Smooth muscle cell (in vitro differentiated cells): ENCODE measurements around the gene CEND1. TPM values are rescaled to one million over a fixed set of nuclear protein-coding genes. Genes with fewer than 3 reads are reported as not detected.

Experiments
- DNase-seq: peaks from one replicate; lab custom pipeline; 2025; ENCODE audit not compliant: unreplicated experiment; lab: John Stamatoyannopoulos, UW
- H2AFZ ChIP-seq: fragments of 200-600 bp; sonication (generic); 2 replicates; pipeline ENCODE4 v1.6.0; 2016; ENCODE audit warnings: antibody characterized with exemption, low read depth, mild to moderate bottlenecking
- H3F3A ChIP-seq: fragments of 200-600 bp; sonication (generic); 2 replicates; pipeline ENCODE4 v1.6.0; 2017; ENCODE audit warnings: antibody characterized with exemption, low read depth
- H3K27ac ChIP-seq: fragments of 200-600 bp; sonication (generic); 2 replicates; pipeline ENCODE4 v1.5.1; 2016; ENCODE audit warnings: low read depth, mild to moderate bottlenecking
- H3K27me3 ChIP-seq: fragments of 200-600 bp; sonication (generic); 2 replicates; pipeline ENCODE4 v1.6.1; 2016; ENCODE audit warnings: low read depth, mild to moderate bottlenecking
- H3K36me3 ChIP-seq: fragments of 200-600 bp; sonication (generic); 2 replicates; pipeline ENCODE4 v1.5.1; 2016; ENCODE audit warnings: low read depth
- H3K4me1 ChIP-seq: fragments of 200-600 bp; sonication (generic); 2 replicates; pipeline ENCODE4 v1.5.1; 2016; ENCODE audit warnings: low read depth
- H3K4me2 ChIP-seq: fragments of 200-600 bp; sonication (generic); 2 replicates; pipeline ENCODE4 v1.6.0; 2016; ENCODE audit warnings: mild to moderate bottlenecking
- H3K4me3 ChIP-seq: fragments of 200-600 bp; sonication (generic); 2 replicates; pipeline ENCODE4 v1.5.1; 2016; ENCODE audit warnings: mild to moderate bottlenecking
- H3K79me2 ChIP-seq: fragments of 200-600 bp; sonication (generic); 2 replicates; pipeline ENCODE4 v1.6.0; 2016; ENCODE audit warnings: low read depth, mild to moderate bottlenecking
- H3K9ac ChIP-seq: fragments of 200-600 bp; sonication (generic); 2 replicates; pipeline ENCODE4 v1.6.0; 2016; ENCODE audit warnings: low read depth
- H3K9me3 ChIP-seq: fragments of 200-600 bp; sonication (generic); replicated peaks from 2 replicates; pipeline ENCODE4 v1.5.1; 2016; ENCODE audit warnings: low read depth
- H4K20me1 ChIP-seq: fragments of 200-600 bp; sonication (generic); 2 replicates; pipeline ENCODE4 v1.6.0; 2016; ENCODE audit warnings: low read depth
- CTCF ChIP-seq: fragments of 200-600 bp; sonication (generic); IDR thresholded peaks from 2 replicates; pipeline ENCODE4 v1.5.1; 2017; ENCODE audit warnings: borderline replicate concordance, mild to moderate bottlenecking, antibody characterized with exemption; ENCODE audit not compliant: insufficient read depth, poor library complexity, severe bottlenecking
- WGBS: methylation state at CpG from one replicate; pipeline ENCODE4 v1.1.7; 2016; ENCODE audit warnings: low lambda C conversion rate; 5-methylcytosine and 5-hydroxymethylcytosine counted together
- polyA plus RNA-seq: library from polyadenylated mRNA; unstranded; fragments of >200 nt; fragmentation: Nextera tagmentation; extraction: Ambion mirVana; gene quantifications from 2 replicates; pipeline ENCODE4 v1.2.1, GENCODE V29; 2016
- total RNA-seq: library from RNA; depleted of rRNA; stranded (reverse); fragments of >200 nt; gene quantifications from 2 replicates; pipeline ENCODE4 v1.2.3, GENCODE V29; 2014

CEND1 gene
- total and polyA plus RNA-seq, 2 experiments from 2014 or later = 0.13 TPM; not detected in 1

- Histone ChIP-seq H3K4me1 (peaks cover 9% of the 10 kb centered on the region), H3K4me2 (no peak overlapping the region), H4K20me1 (peaks cover 88% of the 10 kb centered on the region), H3K36me3 (no peaks in the 10 kb centered on the region), H3F3A (no peaks in the 10 kb centered on the region), H3K9me3 (no peaks in the 10 kb centered on the region), H3K9ac (no peak overlapping the region), H3K79me2 (peaks cover 44% of the 10 kb centered on the region), H3K4me3 (no peak overlapping the region), H3K27ac (no peak overlapping the region), H3K27me3 (no peaks in the 10 kb centered on the region), H2AFZ (no peak overlapping the region)
- no peak for DNase-seq
- no peak for TF ChIP-seq CTCF
- WGBS = 96% methylated on average over 22 of the region's 34 CpGs
Measured at GRCh38 chr11:772429-773390, 17.2 kb downstream of the CEND1 start.

- Histone ChIP-seq H3K9ac (no peak overlapping the region), H3K27ac (no peak overlapping the region), H3F3A (peaks cover 3% of the 10 kb centered on the region), H3K79me2 (peaks cover 36% of the 10 kb centered on the region), H3K27me3 (no peaks in the 10 kb centered on the region), H2AFZ (no peak overlapping the region), H3K9me3 (no peaks in the 10 kb centered on the region), H3K4me1 (peaks cover 9% of the 10 kb centered on the region), H4K20me1 (peaks cover 97% of the 10 kb centered on the region), H3K36me3 (no peaks in the 10 kb centered on the region), H3K4me3 (no peak overlapping the region), H3K4me2 (no peak overlapping the region)
- WGBS = 87% methylated on average over 15 of the region's 15 CpGs
- TF ChIP-seq CTCF = no peak
- DNase-seq = no peak
Measured at GRCh38 chr11:771617-772204, 18.2 kb downstream of the CEND1 start.

- Histone ChIP-seq H3K79me2 (peaks cover 28% of the 10 kb centered on the region), H4K20me1 (peaks cover 95% of the 10 kb centered on the region), H3K36me3 (no peaks in the 10 kb centered on the region), H2AFZ (no peak overlapping the region), H3K27me3 (no peaks in the 10 kb centered on the region), H3K9ac (no peak overlapping the region), H3K4me3 (no peak overlapping the region), H3F3A (peaks cover 8% of the 10 kb centered on the region), H3K4me2 (no peak overlapping the region), H3K27ac (no peak overlapping the region), H3K4me1 (peaks cover 6% of the 10 kb centered on the region), H3K9me3 (no peaks in the 10 kb centered on the region)
- DNase-seq = no peak
- 98% methylated on average over 29 of the region's 32 CpGs for WGBS
- TF ChIP-seq CTCF = no peak
Measured at GRCh38 chr11:770642-771616, 19.0 kb downstream of the CEND1 start.
